SU-DHL-6 (cell line): ENCODE measurements around the gene GAREM1.

Source experiments
- EZH2phosphoT487 ChIP-seq: fragments of 200-600 bp; sonication (generic), shearing (Covaris generic); conservative IDR thresholded peaks from 2 replicates; pipeline ENCODE4 v1.6.1; 2018; ENCODE audit warnings: mild to moderate bottlenecking, antibody characterized with exemption, low read length, moderate library complexity, mixed read lengths
- TF ChIP-seq, protein P1 (sequence below): fragments of 200-600 bp; sonication (generic); IDR thresholded peaks from one replicate; pipeline ENCODE4 v1.5.1; 2017; ENCODE audit warnings: antibody characterized with exemption, mild to moderate bottlenecking, low read length, moderate library complexity; ENCODE audit not compliant: insufficient read depth, poor library complexity, severe bottlenecking

DNA sequence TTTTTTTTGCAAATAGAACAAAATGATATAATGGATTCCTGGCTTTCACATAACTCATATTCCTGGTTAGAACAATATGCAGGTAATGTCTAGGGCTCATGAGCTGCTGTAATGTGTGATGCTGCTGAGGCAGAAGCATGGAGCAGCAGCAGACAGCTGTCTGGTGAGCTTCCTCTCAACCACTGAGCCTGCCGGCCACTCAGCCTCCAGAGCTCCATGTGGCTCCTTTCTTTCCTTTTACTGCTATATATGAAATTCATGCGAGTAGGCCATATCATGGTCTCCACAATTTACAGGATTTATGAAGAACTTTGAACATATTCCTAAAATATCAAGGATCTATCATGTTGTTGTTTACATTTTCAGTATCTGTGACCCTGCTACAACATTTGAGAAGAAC lies 159.9 kb downstream of the GAREM1 start:
- TF ChIP-seq, protein P1, sequence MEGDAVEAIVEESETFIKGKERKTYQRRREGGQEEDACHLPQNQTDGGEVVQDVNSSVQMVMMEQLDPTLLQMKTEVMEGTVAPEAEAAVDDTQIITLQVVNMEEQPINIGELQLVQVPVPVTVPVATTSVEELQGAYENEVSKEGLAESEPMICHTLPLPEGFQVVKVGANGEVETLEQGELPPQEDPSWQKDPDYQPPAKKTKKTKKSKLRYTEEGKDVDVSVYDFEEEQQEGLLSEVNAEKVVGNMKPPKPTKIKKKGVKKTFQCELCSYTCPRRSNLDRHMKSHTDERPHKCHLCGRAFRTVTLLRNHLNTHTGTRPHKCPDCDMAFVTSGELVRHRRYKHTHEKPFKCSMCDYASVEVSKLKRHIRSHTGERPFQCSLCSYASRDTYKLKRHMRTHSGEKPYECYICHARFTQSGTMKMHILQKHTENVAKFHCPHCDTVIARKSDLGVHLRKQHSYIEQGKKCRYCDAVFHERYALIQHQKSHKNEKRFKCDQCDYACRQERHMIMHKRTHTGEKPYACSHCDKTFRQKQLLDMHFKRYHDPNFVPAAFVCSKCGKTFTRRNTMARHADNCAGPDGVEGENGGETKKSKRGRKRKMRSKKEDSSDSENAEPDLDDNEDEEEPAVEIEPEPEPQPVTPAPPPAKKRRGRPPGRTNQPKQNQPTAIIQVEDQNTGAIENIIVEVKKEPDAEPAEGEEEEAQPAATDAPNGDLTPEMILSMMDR, result no peak
- no peak for TF ChIP-seq EZH2phosphoT487
